NOMO-1 (cell line): Measurements from ENCODE around the gene CYTIP.

ENCODE experiments used
- DNase-seq, 2 experiments: peaks; one replicate each; lab custom pipeline; 2025; ENCODE audit not compliant: unreplicated experiment in 2 of 2; lab: John Stamatoyannopoulos, UW

CYTIP gene

GRCh38 chr2:157443795-157444640, at the start of gene CYTIP:
TSS of gene CYTIP (minus strand) at chr2:157444089. CDS start at chr2:157444020, 69 bp downstream.
- peak; percentile 59 to 82 for DNase-seq

- DNase-seq: peak; percentile 50 to 60
These were observed 48.4 kb upstream of the CYTIP start for GRCh38 chr2:157492189-157492773.

- DNase-seq: peak in 1 of 2 experiments; percentile 4
These were observed 46.1 kb upstream of the CYTIP start for GRCh38 chr2:157489983-157490382.

GRCh38 chr2:157488877-157489276, 45.0 kb upstream of the CYTIP start:
- no peak for DNase-seq

- no peak for DNase-seq
These were observed 43.9 kb upstream of the CYTIP start for GRCh38 chr2:157487747-157488146.

- no peak for DNase-seq
These were observed 43.4 kb upstream of the CYTIP start for GRCh38 chr2:157487271-157487610.

- DNase-seq: no peak
These were observed 42.8 kb upstream of the CYTIP start for GRCh38 chr2:157486596-157487270.

GRCh38 chr2:157480182-157480961, 36.5 kb upstream of the CYTIP start:
- DNase-seq: no peak

GRCh38 chr2:157479081-157480027, 35.5 kb upstream of the CYTIP start:
- no peak for DNase-seq

GRCh38 chr2:157477919-157478318, 34.0 kb upstream of the CYTIP start:
- DNase-seq: no peak

GRCh38 chr2:157476953-157477709, 33.2 kb upstream of the CYTIP start:
- DNase-seq: peak in 1 of 2 experiments; percentile 14

- no peak for DNase-seq
These were observed 32.0 kb upstream of the CYTIP start for GRCh38 chr2:157475722-157476390.

GRCh38 chr2:157473581-157473980, 29.7 kb upstream of the CYTIP start:
- DNase-seq: no peak

- DNase-seq: no peak
These were observed 27.2 kb upstream of the CYTIP start for GRCh38 chr2:157471078-157471477.

GRCh38 chr2:157470321-157470720, 26.4 kb upstream of the CYTIP start:
- peak in 1 of 2 experiments; percentile 61 for DNase-seq

- no peak for DNase-seq
These were observed 25.8 kb upstream of the CYTIP start for GRCh38 chr2:157469726-157470125.

- peak; percentile 80 to 98 for DNase-seq
These were observed 25.2 kb upstream of the CYTIP start for GRCh38 chr2:157468931-157469708.

GRCh38 chr2:157466764-157467163, 22.9 kb upstream of the CYTIP start:
- peak in 1 of 2 experiments; percentile 31 for DNase-seq
